HepG2 (cell line): ENCODE data around the gene TTLL11. TPM values are rescaled to one million over a fixed set of nuclear protein-coding genes. Genes with fewer than 3 reads are reported as not detected.
A peak's percentile ranks its signal among the peaks of the same experiment; 100 is the strongest.

Source experiments
- ATAC-seq: fragments of 200-7000 bp; cut with Tn5 transposase; 3 replicates; pipeline ENCODE4 v1.9.1; 2020; ENCODE audit warnings: mild to moderate bottlenecking, moderate library complexity
- BruUV-seq: library from RNA; stranded (reverse); fragments of 400-500 nt; replicated peaks from 2 replicates; lab custom pipeline; 2021; lab: Mats Ljungman, UMichigan
- CTCF ChIA-PET: fragments of 300-600 bp; formaldehyde crosslinking; extraction: SDS; loops from one replicate; lab custom pipeline; 2021; ENCODE audit warnings: low total read pairs, inconsistent platforms, low intra/inter-chr PET ratio; lab: Yijun Ruan, JAX
- POLR2A ChIA-PET: fragments of 350-600 bp; sonication (Branson Sonifier 250); formaldehyde crosslinking; loops from one replicate; lab custom pipeline; 2020; ENCODE audit warnings: antibody characterized with exemption, inconsistent platforms; lab: Yijun Ruan, JAX
- DNase-seq: peaks from one replicate; pipeline ENCODE4 v3.0.0-alpha.2; 2015; ENCODE audit warnings: low spot score
- FAIRE-seq: peaks from 3 replicates; lab custom pipeline; 2011; peaks lifted over from hg19 to GRCh38; lab: Jason Lieb, UNC
- H2AFZ ChIP-seq: one replicate; pipeline ENCODE4 v1.6.1; 2011; ENCODE audit warnings: low read length, inconsistent platforms
- H3K27ac ChIP-seq: fragments of 300-600 bp; 3 replicates; pipeline ENCODE4 v1.8.0; 2011; ENCODE audit warnings: mixed run types, mild to moderate bottlenecking, mixed read lengths, low read length, inconsistent platforms; ENCODE audit not compliant: insufficient read depth; ENCODE audit errors: extremely low read length
- H3K27me3 ChIP-seq, 2 experiments: fragments of 200-600 bp in 1 of 2; 2 replicates in 1 of 2; 3 replicates in 1 of 2; pipeline versions ENCODE4 v1.6.0 to v1.8.0; 2011; ENCODE audit warnings: low read length in 2 of 2, mild to moderate bottlenecking in 2 of 2, moderate library complexity in 2 of 2, inconsistent platforms in 1 of 2; ENCODE audit not compliant: insufficient read depth in 2 of 2, control insufficient read depth in 1 of 2
- H3K36me3 ChIP-seq, 2 experiments: fragments of 200-600 bp in 1 of 2; replicated peaks in 1 of 2; 2 replicates in 1 of 2; 3 replicates in 1 of 2; pipeline versions ENCODE4 v1.5.1 to v1.8.0; 2011; ENCODE audit warnings: low read length in 2 of 2, inconsistent platforms in 1 of 2; ENCODE audit not compliant: insufficient read depth in 2 of 2, control insufficient read depth in 1 of 2
- H3K4me1 ChIP-seq: 2 replicates; pipeline ENCODE4 v1.5.1; 2012; ENCODE audit warnings: low read length, inconsistent platforms; ENCODE audit not compliant: insufficient read depth
- H3K4me2 ChIP-seq: 2 replicates; pipeline ENCODE4 v1.6.0; 2011; ENCODE audit warnings: low read depth, low read length, inconsistent platforms
- H3K4me3 ChIP-seq, 3 experiments: fragments of 200-600 bp in 1 of 3; sonication (generic), shearing (Covaris generic) in 1 of 3; replicated peaks in 1 of 3; 2 replicates each; pipeline ENCODE4 v1.5.1; 2011 to 2016; ENCODE audit warnings: low read length in 3 of 3, inconsistent platforms in 2 of 3, low read depth in 2 of 3, mild to moderate bottlenecking in 2 of 3, control low read depth in 1 of 3, mixed read lengths in 1 of 3; ENCODE audit not compliant: insufficient read depth in 1 of 3
- H3K79me2 ChIP-seq: one replicate; pipeline ENCODE4 v1.6.1; 2011; ENCODE audit warnings: low read length, inconsistent platforms; ENCODE audit not compliant: insufficient read depth
- H3K9ac ChIP-seq: 2 replicates; pipeline ENCODE4 v1.6.0; 2011; ENCODE audit warnings: mild to moderate bottlenecking, low read depth, low read length, inconsistent platforms; ENCODE audit not compliant: insufficient read depth
- H3K9me3 ChIP-seq: 2 replicates; pipeline ENCODE4 v1.5.1; 2012; ENCODE audit warnings: mild to moderate bottlenecking, low read length
- H4K20me1 ChIP-seq: 2 replicates; pipeline ENCODE4 v1.6.0; 2011; ENCODE audit warnings: inconsistent platforms, mild to moderate bottlenecking, low read length, moderate library complexity; ENCODE audit not compliant: insufficient read depth
- JUND ChIP-seq: sonication (generic); formaldehyde crosslinking; IDR thresholded peaks from 2 replicates; pipeline ENCODE4 v1.8.0; 2022; ENCODE audit warnings: mild to moderate bottlenecking, missing genetic modification reagents
- THAP11 ChIP-seq: IDR thresholded peaks from 2 replicates; pipeline ENCODE4 v1.6.1; 2016; ENCODE audit warnings: missing biosample characterization, missing genetic modification reagents
- ZNF263 ChIP-seq: sonication (generic); formaldehyde crosslinking; IDR thresholded peaks from 2 replicates; pipeline ENCODE4 v1.4.0; 2020; ENCODE audit warnings: missing genetic modification reagents
- ZNF572 ChIP-seq: sonication (generic); formaldehyde crosslinking; IDR thresholded peaks from 2 replicates; pipeline ENCODE4 v1.5.1; 2020; ENCODE audit warnings: mild to moderate bottlenecking, missing genetic modification reagents
- WGBS: methylation state at CpG from one replicate; pipeline ENCODE4 v1.1.6; 2017; ENCODE audit warnings: low lambda C conversion rate; 5-methylcytosine and 5-hydroxymethylcytosine counted together
- in situ Hi-C: cut with HindIII; loops from 2 replicates; pipeline ENCODE4 v1.10.0; 2017; ENCODE audit warnings: low pct_unique_long_range_greater_than_20kb; ENCODE audit not compliant: extremely low pct_ligation_motif_present
- intact Hi-C: fragments of 100-400 bp; cut with micrococcal nuclease; formaldehyde crosslinking; loops from one replicate; pipeline ENCODE4 v1.10.0; 2022; ENCODE audit not compliant: unreplicated experiment
- polyA plus RNA-seq, 8 experiments: library from polyadenylated mRNA; depleted of rRNA in 3 of 8; stranded (reverse) in 7 of 8; unstranded in 1 of 8; fragments of >200 nt; fragmentation: Illumina TruSeq in 4 of 8; extraction: Trizol in 4 of 8; gene quantifications; 2 replicates each; pipeline versions ENCODE4 v1.2.1 to v1.2.3, GENCODE V29; 2011 to 2016; ENCODE audit warnings: low read depth in 4 of 8, missing spikeins in 1 of 8, mixed read lengths in 1 of 8; ENCODE audit not compliant: insufficient read depth in 1 of 8
- total RNA-seq, 5 experiments: library from RNA; depleted of rRNA; stranded (reverse); fragments of >200 nt; fragmentation: Illumina TruSeq; extraction: Trizol; gene quantifications; 2 replicates each; pipeline ENCODE4 v1.2.3, GENCODE V29; 2016; ENCODE audit warnings: low read depth in 1 of 5

The TTLL11 gene
- total and polyA plus RNA-seq, 2 of the 13 experiments (the other 11 are each of a cell fraction or from before 2014, with no cell fraction given) = 4.5 to 5.2 TPM

DNA sequence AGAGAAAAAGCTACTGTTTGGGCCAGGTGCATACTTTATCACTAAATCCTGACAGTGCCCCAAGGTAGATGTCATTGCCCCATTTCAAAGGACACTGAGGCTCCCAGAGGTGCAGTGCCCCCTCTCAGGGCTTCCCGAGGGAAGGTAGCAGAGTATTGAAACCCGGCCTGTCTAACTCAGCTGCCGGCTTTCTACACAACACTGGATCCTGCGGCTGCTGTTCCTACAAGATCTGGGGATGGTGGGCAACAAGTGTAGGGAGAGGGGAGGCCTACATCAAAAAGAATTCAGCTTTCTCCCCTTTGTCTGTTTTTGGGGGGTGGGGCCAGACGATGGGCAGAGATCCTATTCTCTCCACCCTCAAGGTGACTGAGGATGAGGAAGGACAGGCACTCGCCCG is 240.9 kb downstream of the TTLL11 start:
- Histone ChIP-seq H3K9ac (no peak overlapping the region), H3K4me2 (no peak overlapping the region)
- intact Hi-C loops = no loop called here
- DNase-seq = no peak
- FAIRE-seq = no peak
- TF ChIP-seq JUND = no peak
- no peak for TF ChIP-seq ZNF572 (CRISPR knock-in tag)
- TF ChIP-seq, all 625 proteins: peak for 0
- ChIA-PET CTCF (no interaction called here), POLR2A (no interaction called here)
- 33% methylated on average over 4 of the region's 7 CpGs for WGBS
- H3K27ac ChIP-seq = no peak overlapping the region
- ATAC-seq = no peak
- in situ Hi-C loops = no loop called here
- H2AFZ ChIP-seq = no peak overlapping the region
- H3K79me2 ChIP-seq = no peaks in the 10 kb centered on the region
- peaks cover 5 to 29% of the 10 kb centered on the region in 2 experiments; a peak in 4 of 5 replicates for H3K27me3 ChIP-seq
- BruUV-seq = no TSS peak
- H4K20me1 ChIP-seq = no peaks in the 10 kb centered on the region
- 0 out of 2 replicates have a peak, but pooled peaks cover 6% of the 10 kb centered on the region for H3K9me3 ChIP-seq
- no peaks in the 10 kb centered on the region for H3K4me1 ChIP-seq
- H3K36me3 ChIP-seq = no peaks in the 10 kb centered on the region
- no peak overlapping the region for H3K4me3 ChIP-seq

DNA sequence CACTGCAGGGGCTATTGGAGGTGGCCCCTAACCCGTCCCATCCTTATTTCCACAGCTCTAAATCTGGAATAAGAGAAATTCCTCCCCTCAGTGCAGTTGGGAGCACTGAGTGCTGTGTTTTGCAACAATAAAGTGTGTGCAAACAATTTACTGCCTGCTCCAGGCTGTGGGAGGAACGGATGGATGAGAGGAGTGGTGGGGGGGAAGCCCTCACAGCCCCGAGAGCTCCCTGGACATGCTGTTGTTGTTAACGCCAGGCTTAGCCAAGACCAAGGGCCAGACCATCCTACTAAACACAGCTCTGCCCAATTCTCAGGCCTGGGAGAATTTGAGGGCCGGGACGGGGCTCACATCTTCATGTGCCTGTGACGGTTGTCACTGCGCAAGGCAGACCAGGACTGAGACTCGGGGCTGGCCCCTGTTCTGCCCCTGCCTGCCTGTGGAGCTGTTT is 241.4 kb downstream of the TTLL11 start:
- no peak overlapping the region for H3K4me2 ChIP-seq
- H3K9me3 ChIP-seq = 0 out of 2 replicates have a peak, but pooled peaks cover 6% of the 10 kb centered on the region
- FAIRE-seq (no peak), ATAC-seq (peak; percentile 32; the same call in 2 of the 3 replicates), DNase-seq (no peak)
- 0% methylated on average over 2 of the region's 9 CpGs for WGBS
- no peak overlapping the region for H3K9ac ChIP-seq
- ChIA-PET CTCF (no interaction called here), POLR2A (no interaction called here)
- no peaks in the 10 kb centered on the region for H3K4me1 ChIP-seq
- intact Hi-C loops (no loop called here), in situ Hi-C loops (no loop called here)
- no peaks in the 10 kb centered on the region for H3K36me3 ChIP-seq
- H3K4me3 ChIP-seq = no peak overlapping the region
- no peak overlapping the region for H3K27ac ChIP-seq
- no peak overlapping the region for H2AFZ ChIP-seq
- no peak for TF ChIP-seq THAP11 (CRISPR knock-in tag)
- TF ChIP-seq ZNF263 = peak; percentile 56
- no TSS peak for BruUV-seq
- H3K27me3 ChIP-seq = peaks cover 5 to 23% of the 10 kb centered on the region in 2 experiments; a peak in 4 of 5 replicates
- H4K20me1 ChIP-seq = no peaks in the 10 kb centered on the region
- H3K79me2 ChIP-seq = no peaks in the 10 kb centered on the region
